Uterus (tissue), 2 donors: ENCODE measurements around the gene PCDHB16.
"Not testable (repeated sequence)": the region's sequence is repeated elsewhere in the genome, so short reads cannot be mapped to it uniquely, and the experiment has no call there.

Experiments
- POLR2A ChIP-seq, 2 donors: fragments of 450-650 bp; IDR thresholded peaks; one replicate each; pipeline ENCODE4 v1.6.1; 2016; ENCODE audit warnings: antibody characterized with exemption in 2 of 2, mild to moderate bottlenecking in 1 of 2, moderate library complexity in 1 of 2
- TF ChIP-seq, protein P1 (sequence below), 4 experiments: fragments of 200-600 bp in 2 of 4; fragments of 450-650 bp in 2 of 4; sonication (generic) in 2 of 4; IDR thresholded peaks; one replicate each; pipeline ENCODE4 v1.5.1; 2016 to 2019; ENCODE audit warnings: antibody characterized with exemption in 4 of 4, mild to moderate bottlenecking in 2 of 4, moderate library complexity in 1 of 4

DNA sequence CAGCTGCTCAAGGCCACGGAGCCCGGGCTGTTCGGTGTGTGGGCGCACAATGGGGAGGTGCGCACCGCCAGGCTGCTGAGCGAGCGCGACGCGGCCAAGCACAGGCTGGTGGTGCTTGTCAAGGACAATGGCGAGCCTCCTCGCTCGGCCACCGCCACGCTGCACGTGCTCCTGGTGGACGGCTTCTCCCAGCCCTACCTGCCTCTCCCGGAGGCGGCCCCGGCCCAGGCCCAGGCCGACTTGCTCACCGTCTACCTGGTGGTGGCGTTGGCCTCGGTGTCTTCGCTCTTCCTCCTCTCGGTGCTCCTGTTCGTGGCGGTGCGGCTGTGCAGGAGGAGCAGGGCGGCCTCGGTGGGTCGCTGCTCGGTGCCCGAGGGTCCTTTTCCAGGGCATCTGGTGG is 6.9 kb downstream of the PCDHB16 start:
- not testable (repeated sequence) for TF ChIP-seq POLR2A (IDR thresholded peaks at IDR 0.05)
- TF ChIP-seq, protein P1, sequence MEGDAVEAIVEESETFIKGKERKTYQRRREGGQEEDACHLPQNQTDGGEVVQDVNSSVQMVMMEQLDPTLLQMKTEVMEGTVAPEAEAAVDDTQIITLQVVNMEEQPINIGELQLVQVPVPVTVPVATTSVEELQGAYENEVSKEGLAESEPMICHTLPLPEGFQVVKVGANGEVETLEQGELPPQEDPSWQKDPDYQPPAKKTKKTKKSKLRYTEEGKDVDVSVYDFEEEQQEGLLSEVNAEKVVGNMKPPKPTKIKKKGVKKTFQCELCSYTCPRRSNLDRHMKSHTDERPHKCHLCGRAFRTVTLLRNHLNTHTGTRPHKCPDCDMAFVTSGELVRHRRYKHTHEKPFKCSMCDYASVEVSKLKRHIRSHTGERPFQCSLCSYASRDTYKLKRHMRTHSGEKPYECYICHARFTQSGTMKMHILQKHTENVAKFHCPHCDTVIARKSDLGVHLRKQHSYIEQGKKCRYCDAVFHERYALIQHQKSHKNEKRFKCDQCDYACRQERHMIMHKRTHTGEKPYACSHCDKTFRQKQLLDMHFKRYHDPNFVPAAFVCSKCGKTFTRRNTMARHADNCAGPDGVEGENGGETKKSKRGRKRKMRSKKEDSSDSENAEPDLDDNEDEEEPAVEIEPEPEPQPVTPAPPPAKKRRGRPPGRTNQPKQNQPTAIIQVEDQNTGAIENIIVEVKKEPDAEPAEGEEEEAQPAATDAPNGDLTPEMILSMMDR (IDR thresholded peaks at IDR 0.05) = not testable (repeated sequence)
